ENCODE measurements around the gene TRAPPC10.

Gene TRAPPC10

DNA sequence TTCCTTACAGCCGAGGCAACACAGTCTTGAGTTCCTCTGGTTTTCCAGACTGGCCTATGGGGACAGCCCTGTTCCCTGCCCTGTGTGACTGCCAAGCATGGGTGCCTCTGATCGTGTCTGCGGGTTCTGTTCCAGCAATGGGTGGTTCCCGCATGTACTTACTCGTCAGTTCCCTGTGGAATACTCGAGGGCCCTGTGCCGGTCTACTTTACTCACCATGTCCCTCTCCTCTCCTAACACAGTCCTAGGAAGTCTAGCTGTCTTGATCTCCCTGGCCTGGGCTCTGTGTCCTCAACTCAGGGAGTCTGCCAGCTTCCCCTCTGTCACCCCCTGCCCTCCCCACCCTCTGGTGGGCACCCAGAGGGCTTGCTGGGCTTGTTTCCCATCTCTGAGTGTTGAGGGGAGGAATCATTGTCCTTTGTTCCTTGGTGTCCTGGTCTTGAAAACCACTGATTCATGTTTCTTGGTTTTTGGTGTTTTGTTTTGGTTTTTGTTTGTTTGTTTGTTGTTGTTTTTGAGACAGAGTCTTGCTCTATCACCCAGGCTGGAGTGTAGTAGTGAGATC is 36.0 kb downstream of the TRAPPC10 start:
- DNase-seq, result no peak

DNA sequence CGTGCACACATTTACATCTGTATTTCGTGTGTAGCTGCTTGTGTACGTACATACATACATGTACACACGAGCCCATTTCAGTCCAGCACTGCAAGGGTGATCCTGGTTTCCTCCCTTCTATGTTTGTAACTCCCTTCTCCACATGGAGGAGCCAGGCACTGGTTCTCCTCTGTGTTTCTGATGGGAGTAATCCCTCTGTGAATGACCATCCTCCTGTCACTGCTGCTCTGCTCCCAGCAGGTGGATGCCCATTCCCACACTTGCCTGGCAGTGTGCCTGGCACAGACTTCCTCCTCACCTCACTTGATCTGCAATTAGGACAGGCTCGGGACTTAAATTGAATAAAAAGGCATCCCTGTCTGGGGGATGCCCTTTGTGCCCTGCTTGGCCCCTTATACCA is 37.1 kb downstream of the TRAPPC10 start:
- DNase-seq, result no peak

GRCh38 chr21:44049606-44050005 is 37.5 kb downstream of the TRAPPC10 start:
- DNase-seq, result no peak

DNA sequence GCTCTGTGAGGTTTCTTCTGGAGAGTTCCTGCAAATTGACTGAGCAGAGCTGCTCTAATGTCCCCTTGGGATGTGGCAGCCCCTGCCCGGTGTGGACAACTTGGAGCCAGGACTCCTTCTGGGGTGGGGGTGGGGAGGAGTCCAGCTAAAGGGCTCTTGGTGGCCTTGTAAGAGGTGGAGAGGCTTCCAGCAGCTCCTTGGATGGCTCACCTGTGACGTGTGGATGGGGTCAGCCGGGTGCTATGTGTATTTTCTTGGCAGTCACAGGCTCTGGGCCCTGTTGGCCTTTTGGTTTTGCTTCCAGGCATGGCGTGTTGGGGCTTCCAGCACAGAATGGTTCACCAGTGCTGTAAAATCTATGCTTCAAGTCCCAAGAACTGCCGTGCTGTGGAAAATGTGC is 38.2 kb downstream of the TRAPPC10 start:
- DNase-seq, result no peak

DNA sequence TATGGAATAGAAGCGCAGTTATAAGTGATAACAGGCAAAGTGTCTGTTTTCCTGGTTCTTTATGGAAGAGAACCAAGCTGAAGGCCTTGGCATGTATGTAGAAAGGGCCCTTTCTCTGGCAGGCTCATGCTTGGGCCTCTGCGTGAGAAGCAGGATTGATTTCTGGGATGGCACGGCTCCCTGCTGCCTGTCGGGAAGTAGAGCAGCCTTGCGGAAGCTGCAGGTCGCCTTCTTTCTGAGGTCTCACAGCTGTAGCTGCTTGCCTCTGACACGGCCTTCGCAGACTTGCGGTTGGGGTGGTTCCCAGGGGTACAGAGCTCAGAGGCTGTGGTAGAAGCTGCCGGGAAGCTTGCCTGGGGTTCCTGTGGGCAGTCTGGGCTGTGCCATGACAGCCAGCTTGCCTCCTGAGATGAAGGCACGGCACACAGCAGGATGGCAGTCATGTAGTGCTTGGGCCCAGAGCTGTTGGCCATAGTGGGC is 39.4 kb downstream of the TRAPPC10 start:
- DNase-seq, result peak in 1 of 2 donors; percentile 5

GRCh38 chr21:44052071-44052829 is 40.1 kb downstream of the TRAPPC10 start:
- no peak for DNase-seq

DNA sequence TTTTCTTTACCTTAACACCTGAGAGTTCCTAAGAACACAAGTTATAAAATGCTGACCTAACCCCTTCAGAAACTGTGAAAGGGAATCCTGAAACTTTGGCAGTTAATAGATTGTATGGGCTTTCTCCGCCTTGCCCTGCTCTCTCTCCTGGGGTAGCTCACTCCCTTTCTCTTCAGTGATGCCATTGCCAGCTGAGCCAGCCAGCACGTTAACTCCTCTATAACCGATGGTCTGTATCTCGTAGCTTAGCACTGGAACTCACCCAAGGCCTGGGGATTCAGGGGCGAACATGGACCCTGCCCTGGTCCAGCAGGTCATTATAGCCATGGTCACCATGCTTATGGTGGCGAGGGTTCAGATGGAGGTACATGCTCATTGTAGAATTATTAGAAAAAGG is 40.7 kb downstream of the TRAPPC10 start:
- DNase-seq, result no peak

DNA sequence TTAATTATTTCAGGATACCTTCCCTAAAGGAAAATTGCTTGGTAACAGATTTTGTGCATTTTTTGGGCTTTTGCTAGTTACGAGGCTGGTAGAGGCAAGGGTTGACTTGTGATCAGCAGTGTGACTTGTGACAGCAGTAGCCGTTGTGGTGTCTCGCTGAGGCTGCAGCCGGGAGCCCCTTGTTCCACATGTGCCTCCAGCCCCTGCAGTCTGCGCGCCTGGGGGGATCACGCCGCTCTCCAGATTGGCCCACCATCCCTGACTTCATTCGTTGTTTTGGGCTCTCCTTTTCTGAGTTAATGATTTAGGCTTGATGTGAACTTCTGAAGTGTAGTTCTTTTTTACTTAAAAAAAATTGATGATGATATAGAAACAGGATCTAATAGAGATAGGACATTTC is 41.5 kb downstream of the TRAPPC10 start:
- no peak for DNase-seq

- no peak for DNase-seq
Measured at GRCh38 chr21:44054710-44055109, 42.6 kb downstream of the TRAPPC10 start.

GRCh38 chr21:44057055-44057454 is 44.9 kb downstream of the TRAPPC10 start:
- DNase-seq, result no peak

DNA sequence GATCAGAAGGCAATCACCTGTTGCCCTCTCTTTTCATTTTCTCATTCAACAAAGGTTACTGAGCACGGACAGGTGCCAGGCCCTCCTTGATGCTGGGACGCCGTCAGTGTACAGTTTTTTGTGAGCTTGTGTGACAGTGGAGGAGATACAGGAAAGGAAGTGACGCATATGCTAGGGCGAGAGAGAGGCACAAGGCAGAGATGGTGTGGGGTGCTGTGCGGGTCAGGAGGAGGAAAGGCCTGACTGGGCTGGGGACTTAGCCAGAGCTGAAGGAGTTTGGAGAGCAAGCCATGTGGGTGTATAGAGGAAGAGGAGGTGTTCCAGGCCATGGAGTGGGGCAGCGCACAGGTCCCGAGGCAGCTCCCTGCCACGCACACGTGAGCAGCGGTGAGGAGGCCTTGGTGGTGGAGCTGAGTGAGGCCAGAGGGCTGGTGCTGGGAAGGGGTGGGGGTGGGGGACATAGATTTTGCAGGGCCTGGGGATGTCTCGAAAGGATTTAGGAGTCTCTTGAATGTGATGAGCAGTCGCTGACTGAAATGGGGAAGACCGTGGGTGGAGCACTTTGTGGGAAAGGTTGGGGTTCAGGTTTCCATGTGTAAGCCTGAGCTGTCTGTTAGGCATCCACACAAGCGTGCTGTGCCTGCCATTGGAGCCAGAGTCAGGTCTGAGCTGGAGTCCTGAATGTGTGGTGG is 46.0 kb downstream of the TRAPPC10 start:
- DNase-seq, result peak in 1 of 2 donors; percentile 54

GRCh38 chr21:44058652-44058964 is 46.5 kb downstream of the TRAPPC10 start:
- DNase-seq, result no peak

DNA sequence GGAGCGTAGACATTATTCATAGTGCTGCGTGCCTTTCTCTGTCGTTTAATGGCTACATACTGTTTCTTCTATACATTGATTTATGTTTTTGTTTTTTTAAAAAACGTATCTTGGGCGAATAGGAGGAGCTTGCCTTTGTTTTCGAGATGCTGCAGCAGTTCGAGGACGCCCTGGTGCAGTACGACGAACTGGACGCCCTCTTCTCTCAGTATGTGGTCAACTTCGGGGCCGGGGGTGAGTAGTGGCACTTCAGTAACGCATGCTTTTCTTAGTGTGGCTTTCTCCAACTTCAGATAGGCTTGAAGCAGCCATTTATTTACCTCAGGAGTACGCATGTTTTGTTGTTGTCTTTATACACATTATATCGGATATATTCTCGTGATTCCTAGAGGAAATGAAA is 46.9 kb downstream of the TRAPPC10 start:
- DNase-seq, result no peak

GRCh38 chr21:44059710-44060109 is 47.6 kb downstream of the TRAPPC10 start:
- no peak for DNase-seq

GRCh38 chr21:44062380-44062779 is 50.3 kb downstream of the TRAPPC10 start:
- no peak for DNase-seq

- no peak for DNase-seq
Measured at GRCh38 chr21:44063151-44063912, 51.2 kb downstream of the TRAPPC10 start.

DNA sequence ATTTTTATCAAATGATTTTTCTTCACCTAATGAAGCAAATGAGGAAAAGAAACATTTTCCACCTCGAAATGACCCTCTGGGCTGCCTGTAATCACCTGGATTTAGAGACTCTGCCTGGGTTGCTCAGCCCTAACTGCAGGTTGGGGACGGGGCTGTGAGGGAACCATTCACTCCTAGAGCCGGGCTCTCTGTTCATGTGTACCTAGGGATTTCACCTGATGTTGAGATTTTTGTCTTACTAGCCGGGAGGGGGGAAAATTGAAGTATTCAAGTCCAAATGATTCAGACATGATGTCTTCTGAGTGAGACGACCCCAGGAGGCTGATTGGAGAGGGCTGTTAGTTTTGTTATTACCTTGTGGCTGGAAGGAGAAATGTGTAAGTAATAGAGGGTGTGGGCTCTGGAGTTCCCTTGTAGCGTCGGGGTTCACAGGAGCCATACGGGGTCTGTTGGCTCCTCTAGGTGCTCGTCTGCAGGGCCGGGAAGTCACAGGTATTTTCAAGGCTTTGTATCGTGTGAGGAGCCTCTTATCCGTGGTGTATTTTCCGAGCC is 52.8 kb downstream of the TRAPPC10 start:
- DNase-seq, result no peak

DNA sequence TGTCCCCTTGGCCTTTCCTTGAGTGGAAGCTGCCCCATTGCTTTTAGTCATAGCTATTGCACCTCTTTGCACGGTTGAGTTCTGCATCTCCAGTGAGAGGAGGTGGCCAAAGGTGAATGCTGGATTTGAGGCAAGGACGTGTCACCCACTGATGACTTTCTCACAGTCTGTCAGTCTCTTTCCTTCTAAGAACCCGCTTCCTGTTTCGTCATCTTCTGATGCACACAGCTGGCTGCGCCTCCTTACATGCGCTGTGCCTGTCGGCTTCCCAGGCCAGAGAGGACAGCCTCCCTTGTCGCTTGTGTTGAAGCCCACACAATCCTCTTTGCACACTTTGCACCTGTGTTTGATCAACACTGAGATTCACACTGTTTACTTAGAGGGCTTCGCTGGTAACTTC is 53.3 kb downstream of the TRAPPC10 start:
- peak; percentile 85 to 86 for DNase-seq

DNA sequence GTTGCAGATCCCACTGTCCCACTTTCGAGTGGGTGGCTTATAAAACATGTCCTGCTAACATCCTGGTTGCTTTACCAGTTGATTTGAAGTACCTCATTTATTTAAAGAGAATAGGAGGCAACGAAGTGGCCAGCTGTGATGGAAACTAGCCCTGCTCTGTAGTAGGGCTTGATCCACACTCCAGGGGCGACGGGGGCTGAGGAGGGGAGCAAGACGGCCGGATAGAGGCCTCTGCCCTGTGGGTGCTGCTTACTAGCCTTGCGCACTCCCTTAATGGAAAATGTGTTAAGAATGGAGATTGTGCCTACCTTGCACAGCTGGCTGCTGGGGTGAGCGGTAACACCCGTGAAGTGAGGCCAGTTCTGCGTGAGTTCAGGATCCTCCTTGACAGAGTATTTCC is 54.0 kb downstream of the TRAPPC10 start:
- no peak for DNase-seq

DNA sequence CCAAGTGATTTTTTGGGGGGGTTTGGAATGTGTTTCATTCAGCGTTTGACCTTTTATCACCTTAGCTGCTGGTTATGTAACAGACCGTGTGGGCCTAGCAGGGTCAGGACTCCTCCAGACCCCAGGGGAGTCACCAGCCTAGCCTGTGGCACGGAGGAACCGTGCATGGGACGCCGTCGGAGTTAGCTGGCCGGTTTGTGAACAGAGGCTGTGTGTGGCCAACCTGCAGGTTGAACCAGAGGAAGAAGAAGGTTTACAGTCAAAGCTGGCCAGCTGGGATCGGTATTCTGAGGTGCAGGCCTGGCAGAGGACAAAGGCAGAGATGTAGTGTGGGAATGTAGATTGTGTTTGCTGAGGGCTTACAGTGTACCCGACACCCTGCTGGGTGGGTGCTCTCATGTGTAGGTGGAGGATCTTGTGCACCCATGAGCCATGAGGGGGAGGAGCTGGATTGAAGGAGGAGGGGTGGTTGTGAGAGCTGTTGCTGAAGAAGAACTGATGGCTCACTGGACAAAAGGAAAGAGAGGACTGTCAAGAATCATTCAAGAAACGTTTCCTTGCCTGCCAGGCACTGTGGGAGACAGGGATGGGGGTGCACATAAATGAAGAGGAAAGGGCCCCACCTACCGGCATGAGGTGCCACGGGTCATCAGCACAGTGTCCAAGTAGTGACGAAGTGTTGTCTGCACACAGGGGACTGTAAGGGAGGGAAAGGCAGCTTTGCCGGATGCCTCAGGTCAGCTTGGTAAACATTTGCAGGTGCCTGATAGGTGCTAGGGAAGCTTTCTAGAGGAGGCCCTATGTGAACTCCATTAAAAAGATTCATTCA is 55.1 kb downstream of the TRAPPC10 start:
- DNase-seq, result no peak

GRCh38 chr21:44070391-44070790 is 58.3 kb downstream of the TRAPPC10 start:
- no peak for DNase-seq

All from CD4-positive, alpha-beta T cell treated with Interferon alpha-2 for 1 hour (primary cell).